HepG2 (cell line): ENCODE data around the gene GRK4.

Source experiments
- NR1H2 ChIP-seq: sonication (generic); formaldehyde crosslinking; IDR thresholded peaks from 2 replicates; pipeline ENCODE4 v1.8.1; 2022; ENCODE audit warnings: low read depth, missing genetic modification reagents, borderline replicate concordance
- TF ChIP-seq, protein P1 (sequence below): IDR thresholded peaks from 2 replicates; pipeline ENCODE4 v1.6.1; 2012; ENCODE audit warnings: inconsistent platforms

DNA sequence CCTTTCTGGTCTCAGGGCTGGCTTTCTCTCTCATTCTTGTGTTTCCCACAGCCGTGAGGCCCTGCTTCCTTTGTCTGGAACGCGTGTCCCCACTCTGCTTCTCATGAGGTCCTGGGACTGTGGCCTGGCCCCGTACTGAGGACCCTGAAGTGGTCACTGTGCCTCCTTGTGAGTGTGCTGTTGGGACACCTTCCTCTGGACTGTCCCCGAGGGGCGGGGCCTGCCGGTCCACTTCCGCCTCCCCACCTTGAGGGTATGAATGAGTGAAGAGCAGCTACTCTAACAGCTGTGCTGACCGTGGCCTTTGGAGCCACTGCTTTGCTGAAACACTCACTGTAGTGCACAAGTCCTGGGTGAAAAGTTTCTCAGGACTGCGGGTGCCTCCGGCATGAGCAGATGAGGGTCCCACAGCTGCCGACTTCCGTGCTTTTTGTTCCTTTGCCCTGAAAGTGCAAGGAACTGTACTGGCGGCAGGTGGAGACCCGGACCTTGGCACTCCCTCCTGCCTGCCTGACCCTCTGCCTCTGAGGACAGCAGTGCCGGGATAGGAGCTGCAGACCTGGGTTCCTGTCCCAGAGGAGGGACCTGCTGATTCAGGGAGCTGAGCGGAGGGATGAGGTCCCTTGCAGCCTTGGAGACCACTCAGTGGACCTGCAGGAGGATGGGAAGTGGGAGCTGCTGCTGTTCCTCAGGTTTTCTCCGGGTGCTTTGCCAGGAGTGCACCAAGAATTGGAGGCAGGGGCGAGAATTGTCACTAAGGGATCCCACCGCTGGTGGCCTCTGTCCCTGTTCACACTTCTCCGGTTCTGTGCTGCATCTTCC, 73.0 kb downstream of the GRK4 start:
- no peak for TF ChIP-seq NR1H2 (CRISPR knock-in tag)
- TF ChIP-seq, protein P1, sequence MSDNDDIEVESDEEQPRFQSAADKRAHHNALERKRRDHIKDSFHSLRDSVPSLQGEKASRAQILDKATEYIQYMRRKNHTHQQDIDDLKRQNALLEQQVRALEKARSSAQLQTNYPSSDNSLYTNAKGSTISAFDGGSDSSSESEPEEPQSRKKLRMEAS = no peak; the same call in 1 of the 2 replicates
